HG03060 (cell line): ENCODE results near the gene MARCHF9.

Experiments used
- ATAC-seq: cut with Tn5 transposase; IDR thresholded peaks from one replicate; pipeline ENCODE4 v1.9.1; 2021; ENCODE audit warnings: low read depth, moderate number of reproducible peaks; ENCODE audit not compliant: unreplicated experiment

MARCHF9 gene

GRCh38 chr12:57724003-57724935, 30.6 kb upstream of the MARCHF9 start:
- ATAC-seq, result no peak

GRCh38 chr12:57724936-57725740, 29.8 kb upstream of the MARCHF9 start:
- no peak for ATAC-seq

- no peak for ATAC-seq
These were observed 29.1 kb upstream of the MARCHF9 start for GRCh38 chr12:57725851-57726150.

GRCh38 chr12:57726151-57726883, 28.6 kb upstream of the MARCHF9 start:
- ATAC-seq, result no peak

GRCh38 chr12:57726884-57727757, 27.8 kb upstream of the MARCHF9 start:
- ATAC-seq, result no peak

- no peak for ATAC-seq
These were observed 27.0 kb upstream of the MARCHF9 start for GRCh38 chr12:57727758-57728395.

GRCh38 chr12:57729321-57729844, 25.5 kb upstream of the MARCHF9 start:
- ATAC-seq, result no peak

GRCh38 chr12:57730336-57731067, 24.4 kb upstream of the MARCHF9 start:
- no peak for ATAC-seq

DNA sequence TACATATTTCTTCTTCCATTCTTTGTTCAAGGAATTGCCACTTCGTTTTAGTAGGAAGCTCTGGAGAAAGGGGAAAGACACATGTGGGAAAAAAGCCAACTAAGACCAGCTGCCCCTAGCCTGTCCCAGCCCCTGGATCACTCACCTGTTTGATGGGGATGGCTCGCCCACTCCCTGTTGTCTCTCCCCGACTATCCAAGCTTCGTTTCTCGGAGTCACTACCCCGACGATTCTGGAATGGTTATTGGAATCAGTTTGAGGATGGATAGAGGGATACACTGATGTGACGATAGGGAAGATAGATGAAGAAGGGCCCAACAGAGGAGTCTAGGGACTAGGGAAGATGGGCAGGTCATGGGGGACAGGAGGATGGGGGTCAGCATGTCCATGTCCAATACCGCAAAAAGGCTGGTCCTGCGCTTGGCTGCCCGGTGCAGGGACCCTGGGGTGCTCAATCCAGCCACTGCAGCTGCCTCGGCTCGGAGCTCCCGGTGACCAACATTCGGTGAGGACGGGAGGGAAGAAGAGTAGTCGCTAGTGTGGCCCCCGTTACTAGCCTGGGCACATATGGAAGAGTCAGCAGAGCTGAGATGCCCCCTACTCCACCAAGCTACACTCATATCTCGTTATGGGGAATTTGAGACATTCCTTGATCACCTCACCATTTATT, 23.4 kb upstream of the MARCHF9 start:
- no peak for ATAC-seq

- no peak for ATAC-seq
These were observed 22.6 kb upstream of the MARCHF9 start for GRCh38 chr12:57732270-57732669.

- ATAC-seq, result no peak
These were observed 21.9 kb upstream of the MARCHF9 start for GRCh38 chr12:57732726-57733593.

- no peak for ATAC-seq
These were observed 21.0 kb upstream of the MARCHF9 start for GRCh38 chr12:57733928-57734327.

- ATAC-seq, result no peak
These were observed 20.3 kb upstream of the MARCHF9 start for GRCh38 chr12:57734591-57734990.

- no peak for ATAC-seq
These were observed 19.6 kb upstream of the MARCHF9 start for GRCh38 chr12:57735198-57735855.

- ATAC-seq, result no peak
These were observed 18.8 kb upstream of the MARCHF9 start for GRCh38 chr12:57735952-57736740.
